Bronchial epithelial cell (primary cell): ENCODE results near the gene PTPN23. TPM values are rescaled to one million over a fixed set of nuclear protein-coding genes. Genes with fewer than 3 reads are reported as not detected.
A peak's percentile ranks its signal among the peaks of the same experiment; 100 is the strongest.

Experiments used
- DNase-seq: peaks from one replicate; pipeline ENCODE4 v3.0.0-alpha.2; 2010; ENCODE audit warnings: low read depth
- FAIRE-seq: peaks from 2 replicates; lab custom pipeline; 2011; peaks lifted over from hg19 to GRCh38; lab: Jason Lieb, UNC
- H3K27me3 ChIP-seq: 2 replicates; pipeline ENCODE4 v1.5.1; 2011; ENCODE audit warnings: low read length; ENCODE audit not compliant: control insufficient read depth, insufficient read depth
- H3K36me3 ChIP-seq: 2 replicates; pipeline ENCODE4 v1.5.1; 2011; ENCODE audit warnings: low read length; ENCODE audit not compliant: control insufficient read depth, insufficient read depth
- H3K4me3 ChIP-seq: 2 replicates; pipeline ENCODE4 v1.5.1; 2011; ENCODE audit warnings: mild to moderate bottlenecking, low read depth, low read length, control low read depth
- CTCF ChIP-seq: IDR thresholded peaks from 2 replicates; pipeline ENCODE4 v1.5.1; 2011; ENCODE audit warnings: mild to moderate bottlenecking, moderate library complexity, low read length, control low read depth, inconsistent platforms; ENCODE audit not compliant: insufficient read depth, severe bottlenecking
- total RNA-seq: library from RNA; depleted of rRNA; stranded (reverse); fragments of >200 nt; gene quantifications from 2 replicates; pipeline ENCODE4 v1.2.1, GENCODE V29; 2014

Gene PTPN23
- total RNA-seq, 1 donor from 2014 or later: 12.6 TPM

- FAIRE-seq (peak; percentile 55), DNase-seq (peak; percentile 89)
- H3K4me3 ChIP-seq: no peak overlapping the region
- H3K36me3 ChIP-seq: peaks cover 5% of the 10 kb centered on the region
- no peak for TF ChIP-seq CTCF
- no peaks in the 10 kb centered on the region for H3K27me3 ChIP-seq
Measured at GRCh38 chr3:47385007-47385406, 4.2 kb downstream of the PTPN23 start.

GRCh38 chr3:47385796-47386195 is 5.0 kb downstream of the PTPN23 start:
- no peak overlapping the region for H3K4me3 ChIP-seq
- no peaks in the 10 kb centered on the region for H3K27me3 ChIP-seq
- DNase-seq (no peak), FAIRE-seq (no peak)
- peaks cover 5% of the 10 kb centered on the region for H3K36me3 ChIP-seq
- TF ChIP-seq CTCF: no peak

GRCh38 chr3:47392933-47393332 is 12.1 kb downstream of the PTPN23 start:
- FAIRE-seq (no peak), DNase-seq (no peak)
- Histone ChIP-seq H3K4me3 (no peak overlapping the region), H3K36me3 (peaks cover 8% of the 10 kb centered on the region), H3K27me3 (no peaks in the 10 kb centered on the region)
- no peak for TF ChIP-seq CTCF

- no peak for DNase-seq
- Histone ChIP-seq H3K4me3 (no peak overlapping the region), H3K36me3 (peaks cover 7% of the 10 kb centered on the region), H3K27me3 (no peaks in the 10 kb centered on the region)
- FAIRE-seq: no peak
- TF ChIP-seq CTCF: no peak
Measured at GRCh38 chr3:47394140-47394870, 13.5 kb downstream of the PTPN23 start.

- no peak overlapping the region for H3K4me3 ChIP-seq
- no peaks in the 10 kb centered on the region for H3K27me3 ChIP-seq
- H3K36me3 ChIP-seq: peaks cover 7% of the 10 kb centered on the region
- FAIRE-seq (no peak), DNase-seq (no peak)
- no peak for TF ChIP-seq CTCF
Measured at GRCh38 chr3:47394881-47395280, 14.1 kb downstream of the PTPN23 start.

- FAIRE-seq: no peak
- TF ChIP-seq CTCF: no peak
- no peak overlapping the region for H3K4me3 ChIP-seq
- no peaks in the 10 kb centered on the region for H3K27me3 ChIP-seq
- peaks cover 7% of the 10 kb centered on the region for H3K36me3 ChIP-seq
- DNase-seq: no peak
Measured at GRCh38 chr3:47398228-47398627, 17.4 kb downstream of the PTPN23 start.
